Neural cell (in vitro differentiated cells): ENCODE data around the gene SLC25A4. TPM values are rescaled to one million over a fixed set of nuclear protein-coding genes. Genes with fewer than 3 reads are reported as not detected.

Experiments used
- H2AFZ ChIP-seq: fragments of 200-600, 300-800 bp; sonication (generic), shearing (Covaris generic); 2 replicates; pipeline ENCODE4 v1.6.0; 2014; ENCODE audit warnings: low read depth, mild to moderate bottlenecking, antibody characterized with exemption, low read length, moderate library complexity
- H3F3A ChIP-seq: fragments of 200-600 bp; shearing (Covaris generic); 2 replicates; pipeline ENCODE4 v1.6.1; 2016; ENCODE audit warnings: mild to moderate bottlenecking, moderate library complexity, mixed read lengths, antibody characterized with exemption, low read length; ENCODE audit not compliant: insufficient read depth, poor library complexity, severe bottlenecking
- H3K27ac ChIP-seq: fragments of 200-600, 300-800 bp; sonication (generic), shearing (Covaris generic); 2 replicates; pipeline ENCODE4 v1.5.1; 2014; ENCODE audit warnings: mild to moderate bottlenecking, low read length, moderate library complexity
- H3K27me3 ChIP-seq: fragments of 300-800, 200-600 bp; sonication (generic), shearing (Covaris generic); 2 replicates; pipeline ENCODE4 v1.6.0; 2014; ENCODE audit warnings: mild to moderate bottlenecking, low read depth, low read length, moderate library complexity; ENCODE audit not compliant: insufficient read depth
- H3K36me3 ChIP-seq: fragments of 300-800, 200-600 bp; sonication (generic), shearing (Covaris generic); 2 replicates; pipeline ENCODE4 v1.5.1; 2014; ENCODE audit warnings: mild to moderate bottlenecking, antibody characterized with exemption, low read length, moderate library complexity; ENCODE audit not compliant: insufficient read depth
- H3K4me2 ChIP-seq: fragments of 300-800, 200-600 bp; sonication (generic), shearing (Covaris generic); 2 replicates; pipeline ENCODE4 v1.6.0; 2014; ENCODE audit warnings: mild to moderate bottlenecking, low read length
- H3K4me3 ChIP-seq: fragments of 300-800, 200-600 bp; sonication (generic), shearing (Covaris generic); 2 replicates; pipeline ENCODE4 v1.5.1; 2014; ENCODE audit warnings: mild to moderate bottlenecking, low read length, moderate library complexity
- H3K79me2 ChIP-seq: fragments of 200-600 bp; shearing (Covaris generic); replicated peaks from 2 replicates; pipeline ENCODE4 v1.6.0; 2014; ENCODE audit warnings: mild to moderate bottlenecking, low read length, moderate library complexity; ENCODE audit not compliant: insufficient read depth
- H3K9ac ChIP-seq: fragments of 300-800, 200-600 bp; sonication (generic), shearing (Covaris generic); 2 replicates; pipeline ENCODE4 v1.6.1; 2016; ENCODE audit warnings: mild to moderate bottlenecking, low read length, mixed read lengths
- H3K9me2 ChIP-seq: fragments of 200-600 bp; shearing (Covaris generic); 2 replicates; pipeline ENCODE4 v1.6.1; 2016; ENCODE audit warnings: mild to moderate bottlenecking, low read length, mixed read lengths; ENCODE audit not compliant: insufficient read depth
- H3K9me3 ChIP-seq: fragments of 200-600, 300-800 bp; sonication (generic), shearing (Covaris generic); 2 replicates; pipeline ENCODE4 v1.6.1; 2016; ENCODE audit warnings: mild to moderate bottlenecking, mixed run types, low read length, moderate library complexity, mixed read lengths
- H4K20me1 ChIP-seq: fragments of 200-600 bp; shearing (Covaris generic); 2 replicates; pipeline ENCODE4 v1.6.1; 2016; ENCODE audit warnings: mild to moderate bottlenecking, mixed run types; ENCODE audit not compliant: insufficient read depth
- CTCF ChIP-seq: fragments of 450-650 bp; IDR thresholded peaks from 2 replicates; pipeline ENCODE4 v1.5.1; 2014; ENCODE audit warnings: antibody characterized with exemption, mild to moderate bottlenecking, moderate library complexity; ENCODE audit not compliant: poor library complexity, severe bottlenecking
- EP300 ChIP-seq: fragments of 450-650 bp; conservative IDR thresholded peaks from 2 replicates; pipeline ENCODE4 v1.6.1; 2014; ENCODE audit warnings: antibody characterized with exemption, mild to moderate bottlenecking, moderate library complexity; ENCODE audit not compliant: poor library complexity, severe bottlenecking
- EZH2 ChIP-seq: fragments of 200-600, 300-800 bp; shearing (Covaris generic), sonication (generic); IDR thresholded peaks from 2 replicates; pipeline ENCODE4 v1.6.1; 2014; ENCODE audit warnings: antibody characterized with exemption, low read length, borderline replicate concordance, mild to moderate bottlenecking; ENCODE audit not compliant: insufficient read depth, poor library complexity, severe bottlenecking
- MXI1 ChIP-seq: fragments of 450-650 bp; conservative IDR thresholded peaks from 2 replicates; pipeline ENCODE4 v1.6.1; 2014; ENCODE audit warnings: antibody characterized with exemption, mild to moderate bottlenecking; ENCODE audit not compliant: poor library complexity, severe bottlenecking
- POLR2AphosphoS5 ChIP-seq: IDR thresholded peaks from 2 replicates; pipeline ENCODE4 v1.6.1; 2012
- RAD21 ChIP-seq: fragments of 450-650 bp; conservative IDR thresholded peaks from 2 replicates; pipeline ENCODE4 v1.6.1; 2014; ENCODE audit warnings: antibody characterized with exemption, mild to moderate bottlenecking, moderate library complexity
- REST ChIP-seq: IDR thresholded peaks from 2 replicates; pipeline ENCODE4 v1.6.1; 2012; ENCODE audit warnings: borderline replicate concordance
- SMC3 ChIP-seq: fragments of 450-650 bp; conservative IDR thresholded peaks from 2 replicates; pipeline ENCODE4 v1.6.1; 2014; ENCODE audit warnings: antibody characterized with exemption, mild to moderate bottlenecking, moderate library complexity; ENCODE audit not compliant: poor library complexity
- TAF1 ChIP-seq: IDR thresholded peaks from 2 replicates; pipeline ENCODE4 v1.6.1; 2012; ENCODE audit warnings: low read depth
- polyA plus RNA-seq: library from polyadenylated mRNA; depleted of rRNA; stranded (reverse); fragments of >200 nt; gene quantifications from 2 replicates; pipeline ENCODE4 v1.2.3, GENCODE V29; 2014

SLC25A4 gene
- polyA plus RNA-seq, 1 donor from 2014 or later = 140 TPM

GRCh38 chr4:185137233-185137925 lies 5.7 kb upstream of the SLC25A4 start:
- no peak overlapping the region for H3K4me2 ChIP-seq
- no peak overlapping the region for H3K27ac ChIP-seq
- no peak for TF ChIP-seq TAF1
- TF ChIP-seq SMC3 = no peak
- TF ChIP-seq RAD21 = no peak
- no peak for TF ChIP-seq EZH2
- no peak for TF ChIP-seq REST
- no peak for TF ChIP-seq CTCF
- TF ChIP-seq MXI1 = no peak
- no peak for TF ChIP-seq EP300
- no peak for TF ChIP-seq POLR2AphosphoS5
- no peaks in the 10 kb centered on the region for H3K9me2 ChIP-seq
- H3F3A ChIP-seq = no peaks in the 10 kb centered on the region
- H3K79me2 ChIP-seq = no peaks in the 10 kb centered on the region
- H3K4me3 ChIP-seq = no peak overlapping the region
- no peak overlapping the region for H2AFZ ChIP-seq
- H4K20me1 ChIP-seq = no peaks in the 10 kb centered on the region
- H3K27me3 ChIP-seq = no peaks in the 10 kb centered on the region
- no peak overlapping the region for H3K9ac ChIP-seq
- no peaks in the 10 kb centered on the region for H3K36me3 ChIP-seq
- H3K9me3 ChIP-seq = no peaks in the 10 kb centered on the region

- Histone ChIP-seq H3K9me3 (no peaks in the 10 kb centered on the region), H3F3A (no peaks in the 10 kb centered on the region), H3K9ac (no peak overlapping the region), H3K79me2 (no peaks in the 10 kb centered on the region), H3K27me3 (no peaks in the 10 kb centered on the region), H4K20me1 (no peaks in the 10 kb centered on the region), H3K4me2 (no peak overlapping the region), H3K27ac (no peak overlapping the region), H3K36me3 (no peaks in the 10 kb centered on the region), H2AFZ (no peak overlapping the region), H3K4me3 (no peak overlapping the region), H3K9me2 (no peaks in the 10 kb centered on the region)
- TF ChIP-seq REST = no peak
- TF ChIP-seq MXI1 = no peak
- no peak for TF ChIP-seq EZH2
Observed at GRCh38 chr4:185138161-185138560, 4.9 kb upstream of the SLC25A4 start.
